ENCODE data around the gene AKAP6.
"Not testable (repeated sequence)": the region's sequence is repeated elsewhere in the genome, so short reads cannot be mapped to it uniquely, and the experiment has no call there.

The AKAP6 gene

DNA sequence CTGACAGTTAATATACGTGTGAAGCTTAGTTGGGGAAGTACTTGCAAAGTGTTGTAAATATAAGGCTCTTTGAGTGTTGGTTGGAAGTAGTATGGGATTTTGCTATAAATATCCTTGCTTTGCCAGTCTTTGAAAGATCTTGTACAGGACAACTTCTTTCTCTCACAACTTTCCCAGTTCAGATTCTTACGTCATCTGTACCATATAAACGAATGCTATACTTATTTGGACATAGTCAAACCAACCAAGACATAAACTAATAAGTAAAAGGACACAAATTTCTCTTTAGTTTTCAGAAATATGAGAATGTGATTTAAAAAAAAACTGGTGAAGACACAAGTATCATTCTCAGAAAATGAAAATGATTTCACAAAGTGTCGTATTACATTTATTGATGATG is 456.5 kb downstream of the AKAP6 start:
- DNase-seq = no peak

DNA sequence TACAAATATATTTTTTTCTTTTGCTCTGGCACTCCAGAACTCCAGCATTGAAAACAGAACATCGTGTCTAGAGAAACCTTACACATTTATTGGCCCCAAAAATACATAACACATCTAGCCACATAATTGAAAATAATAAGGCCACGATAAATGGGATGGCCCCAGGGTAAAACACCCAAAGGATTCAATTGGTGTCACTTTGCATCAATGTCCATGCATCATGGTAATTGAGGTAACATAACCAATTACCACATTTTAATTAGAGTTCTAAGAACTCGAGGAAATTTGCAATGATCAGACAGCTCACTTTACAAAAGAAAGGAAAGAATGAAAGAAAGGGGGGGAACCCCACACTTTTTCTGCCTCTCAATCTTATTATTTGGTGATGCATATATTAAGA is 457.8 kb downstream of the AKAP6 start:
- no peak for DNase-seq

GRCh38 chr14:32793033-32793432 is 463.9 kb downstream of the AKAP6 start:
- not testable (repeated sequence) for DNase-seq

- no peak for DNase-seq
These were observed 471.2 kb downstream of the AKAP6 start for GRCh38 chr14:32800320-32800719.

- DNase-seq = no peak
These were observed 473.2 kb downstream of the AKAP6 start for GRCh38 chr14:32802295-32802694.

DNA sequence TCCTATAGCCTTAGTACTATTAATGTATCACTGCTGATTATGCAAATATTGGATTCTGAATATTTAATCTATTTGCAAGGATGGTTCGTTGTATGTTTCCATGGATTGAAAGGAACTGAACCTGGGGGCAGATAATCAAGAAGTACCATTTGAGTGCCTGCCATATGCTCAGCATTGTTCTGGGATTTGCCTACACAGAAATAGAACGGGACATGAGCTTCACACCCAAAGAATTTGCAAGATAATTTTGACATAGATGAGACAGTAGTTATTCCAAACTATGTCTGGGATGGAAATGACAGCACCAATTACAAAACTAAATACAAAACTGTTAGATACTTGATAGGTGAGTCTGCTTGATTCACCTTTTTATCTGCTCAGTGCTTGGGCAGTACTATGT is 476.9 kb downstream of the AKAP6 start:
- DNase-seq = no peak

DNA sequence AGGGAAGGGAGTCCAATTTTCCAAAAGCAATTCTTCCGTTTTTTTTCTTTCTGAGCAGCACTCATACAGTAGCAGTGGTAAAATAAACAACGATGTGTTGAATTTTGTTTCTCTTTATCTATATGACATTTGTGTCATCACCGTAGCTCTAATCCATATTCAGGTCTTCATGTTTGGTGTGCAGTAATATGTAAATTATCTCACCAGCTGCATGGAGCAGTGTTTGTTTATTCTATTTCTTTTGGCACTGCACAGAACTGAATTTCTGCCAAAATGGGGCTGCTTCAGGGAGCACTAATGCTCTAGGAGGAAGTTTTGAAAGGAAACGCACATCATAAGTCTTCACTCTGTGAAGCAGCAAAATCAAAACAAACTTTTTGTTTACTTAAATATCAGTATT is 479.5 kb downstream of the AKAP6 start:
- DNase-seq = peak; percentile 53

DNA sequence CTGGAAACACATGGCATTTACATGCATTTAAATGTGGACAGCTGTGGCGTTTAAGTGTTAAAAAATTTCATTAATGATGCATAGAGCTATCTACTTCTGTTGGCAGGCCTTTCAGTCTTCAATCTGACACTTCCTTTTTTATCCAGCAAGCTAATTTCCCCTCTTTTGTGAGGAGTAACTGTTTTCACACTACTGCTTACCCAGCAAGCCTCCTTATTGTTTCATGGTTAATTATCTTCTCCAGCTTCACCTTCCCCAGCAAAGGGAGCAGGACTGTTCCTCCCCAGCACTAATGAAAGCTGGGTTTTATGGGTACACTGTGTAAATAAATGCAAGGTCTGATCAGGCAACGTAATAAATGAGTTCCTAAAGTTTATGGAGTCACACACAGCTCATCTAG is 480.2 kb downstream of the AKAP6 start:
- DNase-seq = no peak

- no peak for DNase-seq
These were observed 484.3 kb downstream of the AKAP6 start for GRCh38 chr14:32813401-32813800.

DNA sequence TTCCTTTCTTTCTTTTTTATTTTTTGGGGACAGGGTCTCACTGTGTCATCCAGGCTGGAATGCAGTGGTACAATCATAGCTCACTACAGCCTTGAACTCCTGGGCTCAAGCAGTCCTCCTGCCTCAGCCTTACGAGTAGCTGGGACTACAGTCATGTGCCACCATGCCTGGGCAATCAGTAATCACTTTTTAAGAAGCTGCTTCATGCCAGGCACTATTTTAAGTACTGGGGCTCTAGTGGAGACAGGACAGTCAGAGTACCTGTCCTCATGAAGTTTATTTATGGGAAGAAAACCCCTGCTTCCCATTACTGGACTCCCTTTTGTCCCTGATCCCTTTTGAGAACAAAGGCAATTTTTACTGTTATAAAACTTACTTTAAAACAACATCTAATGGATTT is 485.6 kb downstream of the AKAP6 start:
- DNase-seq = no peak

GRCh38 chr14:32816588-32816987 is 487.5 kb downstream of the AKAP6 start:
- DNase-seq = no peak

GRCh38 chr14:32817780-32818179 is 488.7 kb downstream of the AKAP6 start:
- no peak for DNase-seq

DNA sequence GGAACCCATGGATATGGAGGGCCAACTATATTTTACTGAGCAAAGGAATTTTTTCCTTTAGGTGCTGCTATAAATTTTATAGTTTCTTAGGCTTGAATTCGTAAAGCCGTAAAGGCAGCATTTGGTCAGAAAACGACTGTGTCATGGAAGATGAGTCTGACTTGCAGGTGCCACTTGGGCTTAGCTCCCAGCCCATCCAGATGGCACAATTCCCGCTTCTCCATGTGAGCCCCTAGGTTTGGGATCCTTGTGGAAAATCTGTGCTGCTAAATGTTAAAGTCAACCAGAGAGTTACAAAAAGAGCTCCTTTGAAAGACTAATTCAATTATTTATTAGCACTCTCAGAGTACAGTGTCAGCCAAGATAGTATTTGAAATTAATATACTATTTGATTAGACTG is 489.5 kb downstream of the AKAP6 start:
- no peak for DNase-seq

DNA sequence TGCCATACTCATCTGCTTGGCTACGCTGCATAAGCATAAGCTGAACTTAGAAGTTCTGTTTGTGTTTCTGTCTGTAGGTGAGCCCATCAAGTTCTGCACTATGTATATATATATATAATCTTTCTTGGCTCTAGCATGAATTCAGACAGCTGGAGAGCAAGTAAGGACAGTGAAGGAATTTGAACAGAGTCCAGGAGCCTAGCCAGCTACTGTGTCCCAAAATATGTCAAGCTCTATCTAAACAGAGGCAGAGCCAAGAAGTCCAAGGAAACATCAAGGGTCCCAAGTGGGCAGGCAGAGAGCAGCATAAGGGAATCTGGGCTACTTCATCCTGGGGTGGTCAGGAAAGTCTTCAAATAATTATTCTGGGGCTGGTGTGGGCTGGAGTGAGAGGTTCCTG is 491.1 kb downstream of the AKAP6 start:
- no peak for DNase-seq

GRCh38 chr14:32820682-32821081 is 491.6 kb downstream of the AKAP6 start:
- DNase-seq = no peak

- DNase-seq = no peak
These were observed 493.0 kb downstream of the AKAP6 start for GRCh38 chr14:32821964-32822653.

GRCh38 chr14:32823706-32824105 is 494.6 kb downstream of the AKAP6 start:
- no peak for DNase-seq

DNA sequence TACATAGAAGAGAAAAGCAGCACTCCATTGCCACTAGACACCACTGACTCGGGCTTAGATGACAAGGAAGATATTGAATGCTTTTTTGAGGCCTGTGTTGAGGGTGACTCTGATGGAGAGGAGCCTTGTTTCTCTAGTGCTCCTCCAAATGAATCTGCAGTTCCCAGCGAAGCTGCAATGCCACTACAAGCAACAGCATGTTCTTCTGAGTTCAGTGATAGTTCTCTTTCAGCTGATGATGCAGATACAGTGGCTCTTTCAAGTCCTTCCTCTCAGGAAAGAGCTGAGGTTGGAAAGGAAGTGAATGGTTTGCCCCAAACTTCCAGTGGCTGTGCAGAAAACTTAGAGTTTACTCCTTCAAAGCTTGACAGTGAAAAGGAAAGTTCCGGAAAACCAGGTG is 495.1 kb downstream of the AKAP6 start:
- DNase-seq = no peak

DNA sequence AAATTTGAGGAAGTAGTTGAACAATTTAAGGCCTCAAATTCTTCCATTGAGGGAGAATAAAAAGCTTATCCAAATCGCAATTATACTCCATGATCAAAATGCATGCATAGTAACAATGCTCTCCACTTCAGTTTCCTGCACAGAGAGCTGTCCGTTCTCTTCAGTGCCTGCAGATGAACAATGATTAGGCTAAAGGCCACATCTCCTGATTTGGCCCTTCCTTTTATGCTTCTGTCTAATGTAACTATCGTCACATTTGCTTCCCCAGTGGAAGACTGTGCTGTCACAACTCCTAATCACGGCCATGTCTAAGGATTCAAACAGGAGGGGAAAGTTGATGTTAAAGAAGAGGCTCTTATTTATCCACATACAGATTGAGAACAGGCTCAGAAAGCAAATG is 496.0 kb downstream of the AKAP6 start:
- no peak for DNase-seq

DNA sequence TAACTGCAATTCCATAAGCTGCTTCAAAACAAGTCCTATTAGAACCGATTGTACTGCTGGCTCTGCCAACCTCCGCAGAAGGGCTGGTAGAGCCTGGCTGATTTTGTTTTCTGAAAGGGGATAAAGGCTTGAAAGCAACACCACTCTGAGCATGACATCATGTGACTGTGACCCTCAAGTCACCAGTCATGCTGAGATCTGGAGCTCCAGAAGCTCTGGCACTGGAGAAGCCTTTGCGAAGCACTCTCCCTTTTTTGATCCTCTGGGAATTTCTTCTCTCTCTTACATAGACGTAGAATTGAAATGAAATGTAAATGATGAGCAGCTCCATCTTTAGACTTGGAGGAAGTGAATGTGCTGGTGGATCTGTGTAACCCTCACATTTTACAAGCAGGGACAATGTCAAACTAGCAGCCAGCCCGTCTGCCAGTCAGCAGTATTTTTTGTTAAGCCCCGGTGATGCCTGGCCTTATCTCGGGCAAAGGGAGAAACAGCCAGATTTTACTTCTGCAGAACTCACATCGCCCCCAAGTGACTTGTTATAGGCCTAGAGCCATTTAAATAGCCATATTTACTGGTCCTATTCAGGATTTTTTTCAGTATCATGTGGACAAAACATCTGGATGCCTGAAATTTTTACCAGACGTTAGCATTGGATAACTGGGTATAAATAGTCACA is 497.4 kb downstream of the AKAP6 start:
- DNase-seq = no peak

DNA sequence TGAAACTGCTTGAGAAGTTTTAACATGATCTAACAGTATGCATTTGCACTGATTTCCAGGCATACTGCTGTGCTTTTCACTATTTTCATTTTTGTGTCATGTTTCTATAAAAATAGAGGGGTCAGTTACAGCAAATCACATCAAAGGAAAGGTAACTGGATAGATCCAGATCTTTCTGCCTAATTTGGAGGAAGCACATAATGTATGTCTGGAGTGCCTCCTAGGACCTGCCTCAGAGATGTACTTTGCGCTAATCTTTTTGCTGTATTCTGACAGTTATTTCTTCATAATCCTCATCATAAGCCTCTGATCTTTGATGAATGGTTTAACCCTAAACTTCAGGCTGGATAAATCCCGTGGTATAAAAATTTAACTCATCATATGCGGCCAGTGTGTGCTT is 498.4 kb downstream of the AKAP6 start:
- no peak for DNase-seq

DNA sequence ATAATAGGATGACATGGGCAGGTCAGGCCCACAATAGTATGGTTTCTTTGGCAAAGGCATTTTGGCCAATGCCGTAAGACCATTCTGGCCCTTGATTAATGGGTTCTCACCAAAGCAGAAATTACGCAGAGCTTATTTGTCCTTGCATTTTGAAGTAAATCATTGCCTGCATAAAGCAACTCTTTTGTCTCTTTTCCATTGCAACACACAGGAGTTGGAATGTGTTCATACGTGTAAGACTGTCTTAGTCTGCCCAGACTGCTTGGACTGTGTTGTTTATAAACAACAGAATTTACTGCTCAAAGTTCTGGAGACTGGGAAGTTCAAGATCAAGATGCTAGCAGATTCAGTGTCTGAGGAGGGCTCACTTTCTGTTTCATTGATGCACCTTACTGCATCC is 506.8 kb downstream of the AKAP6 start:
- DNase-seq = no peak

- no peak for DNase-seq
These were observed 512.6 kb downstream of the AKAP6 start for GRCh38 chr14:32841698-32842097.

GRCh38 chr14:32846821-32847365 is 517.8 kb downstream of the AKAP6 start:
- no peak for DNase-seq

- DNase-seq = no peak
These were observed 518.8 kb downstream of the AKAP6 start for GRCh38 chr14:32847867-32848266.

Data from left hindlimb (tissue), 1 donor.